Measurements from ENCODE around the gene KCNK3.
"Not testable (repeated sequence)": the region's sequence is repeated elsewhere in the genome, so short reads cannot be mapped to it uniquely, and the experiment has no call there.

The KCNK3 gene

GRCh38 chr2:26692279-26692896 is at the start of gene KCNK3:
KCNK3 (plus strand) TSS chr2:26692722; CDS start chr2:26692876, 154 bp downstream.
- peak; percentile 44 for DNase-seq (ENCODE audit: low read depth)

- DNase-seq (ENCODE audit: low read depth): no peak
These were observed 48.2 kb upstream of the KCNK3 start for GRCh38 chr2:26644188-26644835.

GRCh38 chr2:26645762-26646161 is 46.8 kb upstream of the KCNK3 start:
- no peak for DNase-seq (ENCODE audit: low read depth)

GRCh38 chr2:26646986-26647672 is 45.4 kb upstream of the KCNK3 start:
- no peak for DNase-seq (ENCODE audit: low read depth)

DNA sequence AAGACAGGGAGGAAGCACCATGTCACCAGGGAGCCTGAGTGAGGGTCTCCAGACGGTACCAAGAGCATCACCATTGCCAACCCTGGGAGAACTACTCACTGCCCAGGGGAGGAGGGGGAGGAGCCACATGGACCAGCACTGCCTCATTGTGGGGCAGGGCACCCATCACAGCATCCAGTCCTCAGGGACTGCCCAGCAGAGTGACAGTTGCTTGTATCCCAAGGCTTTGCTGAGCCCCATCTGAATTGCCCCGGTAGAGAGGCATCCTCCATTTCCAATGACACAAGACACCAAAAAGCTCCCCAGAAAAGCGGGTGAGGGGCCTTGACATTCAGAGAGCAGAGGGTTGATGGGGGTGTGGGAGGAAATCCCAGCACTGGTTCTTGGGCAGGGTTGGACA is 44.5 kb upstream of the KCNK3 start:
- no peak for DNase-seq (ENCODE audit: low read depth)

- DNase-seq (ENCODE audit: low read depth): no peak
These were observed 44.0 kb upstream of the KCNK3 start for GRCh38 chr2:26648516-26648915.

DNA sequence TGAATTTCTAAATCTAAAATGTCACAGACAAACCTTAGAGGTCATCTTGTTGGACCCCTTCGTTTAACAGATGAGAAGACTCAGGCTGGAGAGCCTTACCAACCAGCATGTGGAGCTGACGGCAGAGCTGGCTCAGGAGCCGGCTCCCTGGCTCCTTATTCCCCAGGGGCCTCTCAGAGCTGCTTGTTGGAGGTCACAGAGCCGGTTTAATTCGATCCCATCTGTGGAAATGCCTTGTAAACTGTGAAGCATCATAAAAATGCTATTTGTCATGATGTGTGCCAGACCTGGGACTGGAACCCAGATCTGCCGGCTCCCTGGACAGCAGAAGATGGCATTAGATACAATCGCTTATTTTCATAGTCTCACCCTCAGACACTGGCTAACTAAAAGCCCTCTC is 43.2 kb upstream of the KCNK3 start:
- no peak for DNase-seq (ENCODE audit: low read depth)

DNA sequence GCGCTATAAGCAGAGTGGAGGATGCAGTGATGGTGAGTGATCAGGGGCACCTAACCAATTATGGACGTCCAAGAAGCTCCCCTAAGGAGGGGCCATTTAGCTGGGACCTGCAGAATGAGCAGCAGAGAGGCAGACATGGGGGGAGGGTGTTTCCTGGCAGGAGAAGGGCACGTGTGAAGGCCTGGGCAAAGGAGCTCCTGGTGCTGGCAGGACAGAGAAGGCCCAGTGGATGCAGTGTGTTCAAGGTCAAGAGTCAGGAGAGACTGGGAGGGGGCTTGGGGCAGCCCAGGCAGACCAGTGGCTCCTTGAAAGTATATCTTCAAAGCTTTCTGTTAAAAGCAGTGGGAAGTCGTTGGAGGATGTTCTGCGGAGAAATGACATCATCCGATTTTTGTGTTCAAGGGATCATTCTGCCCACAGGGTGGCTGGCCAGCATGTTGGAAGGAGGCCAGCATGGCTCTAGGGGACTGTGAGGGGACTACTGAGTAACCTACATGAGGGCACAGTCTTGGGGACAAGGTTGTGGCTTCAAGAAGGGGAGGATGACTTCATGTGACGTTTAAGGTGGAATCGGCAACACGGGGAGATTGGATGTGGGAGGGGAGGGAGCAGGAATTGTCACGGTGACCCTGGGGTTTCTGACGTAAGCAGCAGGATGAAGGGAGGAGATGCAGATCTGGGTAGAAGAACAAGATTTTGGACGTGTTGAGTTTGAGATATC is 42.4 kb upstream of the KCNK3 start:
- DNase-seq (ENCODE audit: low read depth): no peak

- DNase-seq (ENCODE audit: low read depth): no peak
These were observed 41.6 kb upstream of the KCNK3 start for GRCh38 chr2:26650713-26651469.

DNA sequence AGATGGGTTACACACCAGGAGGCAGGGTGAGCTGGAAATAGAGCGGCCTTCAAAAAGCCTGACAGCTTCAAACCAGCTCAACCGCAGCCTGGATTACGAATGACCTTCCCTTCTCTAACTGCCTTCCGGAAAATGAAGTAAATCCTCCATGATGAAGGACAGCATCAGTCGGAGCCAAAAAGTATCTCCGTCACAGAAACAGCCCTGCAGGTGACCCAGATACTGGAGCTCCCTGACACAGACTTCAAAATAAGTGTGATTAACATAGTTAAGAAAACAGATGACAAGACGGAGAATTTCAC is 41.1 kb upstream of the KCNK3 start:
- DNase-seq (ENCODE audit: low read depth): no peak

DNA sequence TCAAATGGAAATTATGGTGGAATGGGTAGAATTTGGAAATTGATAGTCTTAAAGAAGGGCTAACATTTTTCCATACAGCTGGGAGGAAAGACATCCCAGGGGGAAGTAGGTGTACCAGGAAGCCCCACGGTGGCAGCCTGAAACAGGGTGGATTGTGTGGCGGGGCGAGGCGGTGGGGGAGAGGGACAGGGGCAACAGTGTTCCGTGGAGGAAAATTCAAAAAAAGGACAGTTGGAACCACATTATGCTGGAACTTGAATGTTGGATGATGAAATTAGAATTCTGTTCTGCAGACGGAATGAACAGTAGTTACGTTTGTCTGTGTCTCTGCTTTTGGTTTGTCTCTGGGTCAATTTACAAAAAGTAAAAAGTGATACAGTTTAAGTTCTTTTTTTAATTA is 40.7 kb upstream of the KCNK3 start:
- DNase-seq (ENCODE audit: low read depth): no peak

DNA sequence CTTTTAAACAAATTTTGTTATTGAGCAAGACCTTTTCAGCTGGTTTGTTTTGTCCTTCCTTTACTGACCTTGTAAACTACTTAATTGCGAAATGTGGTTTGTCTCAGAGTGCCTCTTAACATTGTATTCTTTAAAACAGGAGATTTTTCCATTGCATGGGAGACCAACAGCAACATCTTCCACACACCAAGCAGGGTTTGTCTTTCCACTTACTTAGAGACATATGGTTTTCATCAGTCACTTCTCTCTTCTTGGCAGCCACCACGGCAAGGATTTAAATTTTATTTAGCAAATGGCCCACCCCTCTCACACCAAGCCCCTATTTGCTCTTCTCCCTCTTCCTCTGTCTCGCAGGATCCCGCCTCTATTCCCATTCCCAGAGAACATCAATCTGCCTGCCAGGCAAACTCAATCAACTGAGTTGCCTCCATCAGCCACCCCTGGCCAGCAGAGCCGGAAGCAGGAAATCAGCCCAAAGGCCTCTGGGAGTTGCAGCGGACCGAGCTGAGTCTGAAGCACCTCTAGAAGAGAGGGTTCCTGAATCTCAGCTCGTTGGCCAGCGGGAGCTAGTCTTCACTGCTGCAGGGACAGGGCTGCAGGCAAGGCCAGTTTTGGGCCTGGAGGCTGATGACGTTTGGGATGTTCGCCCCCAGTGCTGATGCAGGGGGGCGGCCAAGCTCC is 40.0 kb upstream of the KCNK3 start:
- DNase-seq (ENCODE audit: low read depth): no peak

GRCh38 chr2:26653207-26654060 is 39.1 kb upstream of the KCNK3 start:
- no peak for DNase-seq (ENCODE audit: low read depth)

- no peak for DNase-seq (ENCODE audit: low read depth)
These were observed 38.5 kb upstream of the KCNK3 start for GRCh38 chr2:26654061-26654340.

DNA sequence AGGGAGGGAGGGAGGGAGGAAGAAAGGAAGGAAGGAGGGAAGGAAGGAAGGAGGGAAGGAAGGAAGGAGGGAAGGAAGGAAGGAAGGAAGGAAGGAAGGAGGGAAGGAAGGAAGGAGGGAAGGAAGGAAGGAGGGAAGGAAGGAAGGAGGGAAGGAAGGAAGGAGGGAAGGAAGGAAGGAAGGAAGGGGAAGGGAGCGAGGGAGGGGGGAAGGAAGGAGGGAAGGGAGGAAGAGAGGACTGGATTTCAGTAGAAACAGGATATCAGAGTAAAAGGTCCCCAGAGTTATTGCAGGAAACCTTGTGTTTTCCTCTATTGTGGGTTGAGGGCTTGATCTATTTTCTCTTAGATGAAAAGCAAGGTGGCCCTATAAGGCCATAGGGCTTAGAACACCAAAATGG is 37.4 kb upstream of the KCNK3 start:
- DNase-seq (ENCODE audit: low read depth): not testable (repeated sequence)

GRCh38 chr2:26655611-26656195 is 36.8 kb upstream of the KCNK3 start:
- DNase-seq (ENCODE audit: low read depth): no peak

DNA sequence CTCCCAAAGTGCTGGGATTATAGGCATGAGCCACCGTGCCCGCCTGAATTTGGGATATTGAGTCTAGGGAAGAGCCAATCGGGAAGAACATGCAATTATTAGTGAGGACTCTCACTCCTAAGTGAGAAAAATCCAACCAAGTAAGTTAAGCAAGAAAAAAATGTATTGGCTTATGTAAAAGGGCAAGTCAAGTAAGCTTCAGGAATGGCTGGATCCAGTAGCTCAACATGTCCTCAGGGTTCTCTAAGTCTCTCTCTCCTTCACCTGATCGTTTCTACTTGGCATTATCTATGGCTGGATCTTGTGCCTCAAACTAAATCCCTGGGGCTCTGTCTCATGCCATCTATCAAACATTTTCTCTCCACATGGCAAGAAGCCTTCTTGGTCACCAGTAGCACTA is 35.3 kb upstream of the KCNK3 start:
- no peak for DNase-seq (ENCODE audit: low read depth)

GRCh38 chr2:26658691-26659346 is 33.7 kb upstream of the KCNK3 start:
- no peak for DNase-seq (ENCODE audit: low read depth)

DNA sequence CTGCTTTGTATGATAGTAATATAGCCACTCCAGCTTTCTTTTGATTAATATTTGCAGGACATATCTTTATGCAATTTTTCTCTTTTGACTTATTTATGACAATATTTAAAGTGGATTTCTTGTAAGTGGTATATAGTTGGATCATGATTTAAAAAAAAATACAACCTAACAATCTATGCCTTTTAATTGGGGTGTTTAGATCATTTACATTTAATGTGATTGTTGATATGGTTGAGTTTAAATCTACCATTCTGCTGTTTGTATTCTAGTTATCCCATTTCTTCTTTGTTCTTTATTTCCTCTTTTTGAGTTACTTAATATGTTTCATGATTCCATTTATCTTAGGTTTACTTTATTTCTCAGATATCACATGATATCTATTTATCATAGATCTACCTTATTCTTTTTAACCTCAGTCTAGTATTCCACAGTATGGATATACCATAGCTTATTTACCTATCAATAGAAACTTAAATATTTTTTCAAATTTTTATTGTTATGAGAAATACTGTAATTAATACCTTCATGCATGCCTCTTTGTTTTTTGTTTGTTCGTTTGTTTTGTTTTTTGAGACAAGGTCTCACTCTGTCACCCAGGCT is 32.1 kb upstream of the KCNK3 start:
- DNase-seq (ENCODE audit: low read depth): no peak

GRCh38 chr2:26665296-26665695 is 27.2 kb upstream of the KCNK3 start:
- DNase-seq (ENCODE audit: low read depth): not testable (repeated sequence)
